Limb (tissue), 2 donors: ENCODE data around the gene TTC9.

Experiments used
- DNase-seq, 2 donors: peaks; one replicate each; pipeline ENCODE4 v3.0.0-alpha.2; 2016; ENCODE audit errors: extremely low spot score in 2 of 2

The TTC9 gene

DNA sequence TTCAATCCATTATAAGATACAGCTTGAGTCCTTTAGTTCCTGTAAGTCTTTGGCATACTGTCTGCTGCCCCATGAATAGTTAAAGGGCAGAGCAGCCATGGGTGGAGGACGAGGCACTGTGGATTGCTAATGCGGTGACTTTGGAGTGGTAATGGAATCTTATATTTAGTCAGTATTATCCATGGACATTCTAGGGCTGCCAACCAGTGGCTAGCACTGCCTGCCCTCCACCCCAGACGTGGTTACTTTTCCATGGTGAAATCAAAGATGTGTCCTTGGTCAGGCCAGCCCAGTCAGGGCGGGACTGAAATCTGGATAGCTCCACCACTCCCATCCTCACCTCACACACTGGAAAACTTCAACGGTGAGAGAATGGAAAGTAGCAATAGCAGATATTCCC lies 2.3 kb downstream of the TTC9 start:
- no peak for DNase-seq

DNA sequence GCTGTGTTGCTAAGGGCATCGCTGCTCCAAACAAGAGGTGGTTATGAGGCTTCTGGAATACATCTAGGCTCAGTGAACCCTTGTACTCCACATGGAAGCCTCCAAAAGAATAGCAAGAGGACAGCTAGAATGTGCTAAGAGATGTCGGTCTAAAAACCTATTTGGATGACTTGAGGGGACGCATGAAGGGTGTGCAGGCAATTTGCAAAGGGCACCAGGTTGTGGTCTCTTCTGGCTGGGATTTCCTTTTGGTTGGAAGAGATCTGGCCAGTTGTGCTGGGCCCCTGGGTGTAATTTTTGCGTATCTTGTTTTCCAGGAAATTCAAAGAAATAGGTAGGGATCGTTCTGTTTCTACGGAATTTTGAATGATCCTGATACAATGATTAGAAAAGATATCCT lies 4.2 kb downstream of the TTC9 start:
- no peak for DNase-seq

DNA sequence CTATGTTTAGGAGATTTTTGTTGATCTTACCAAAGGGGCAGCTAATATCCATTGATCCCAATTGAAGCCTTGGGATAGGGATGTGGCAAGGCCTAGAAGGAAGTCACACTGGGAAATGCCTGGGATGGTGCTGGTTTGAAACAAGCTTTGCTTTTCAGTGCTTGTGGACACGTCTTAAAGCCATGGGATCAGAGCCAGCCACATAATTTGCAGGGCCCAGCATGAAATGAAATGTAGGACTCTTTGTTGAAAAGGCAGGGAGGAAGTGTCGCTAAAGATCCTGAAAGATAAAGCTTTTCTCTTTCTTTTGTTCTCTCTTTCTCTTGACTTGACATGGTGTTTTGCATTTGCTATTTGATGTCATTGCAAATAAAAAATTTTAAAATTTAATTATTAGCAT lies 5.0 kb downstream of the TTC9 start:
- no peak for DNase-seq

DNA sequence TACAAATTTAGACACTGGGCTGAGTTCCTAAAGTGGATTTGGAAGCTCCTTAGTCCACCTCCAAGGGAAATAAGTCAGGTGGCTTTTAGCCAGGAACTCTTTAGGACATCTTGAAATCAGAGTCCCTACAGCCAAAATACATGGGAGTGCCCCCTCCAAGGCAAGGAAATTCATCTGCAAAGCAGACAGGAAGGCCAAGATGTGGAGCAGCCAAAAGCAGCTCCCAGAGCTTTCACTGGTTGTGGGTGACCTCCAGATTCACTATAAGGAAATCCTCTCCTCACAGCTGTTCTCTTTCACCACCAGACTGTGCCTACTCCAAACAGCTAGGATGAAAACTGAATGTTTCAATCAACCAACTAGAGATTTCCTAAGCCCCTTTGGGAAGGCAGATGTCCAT lies 6.6 kb downstream of the TTC9 start:
- DNase-seq = peak in 1 of 2 donors; percentile 4

GRCh38 chr14:70649803-70650202 lies 8.1 kb downstream of the TTC9 start:
- DNase-seq = no peak

GRCh38 chr14:70651522-70651921 lies 9.8 kb downstream of the TTC9 start:
- DNase-seq = no peak

DNA sequence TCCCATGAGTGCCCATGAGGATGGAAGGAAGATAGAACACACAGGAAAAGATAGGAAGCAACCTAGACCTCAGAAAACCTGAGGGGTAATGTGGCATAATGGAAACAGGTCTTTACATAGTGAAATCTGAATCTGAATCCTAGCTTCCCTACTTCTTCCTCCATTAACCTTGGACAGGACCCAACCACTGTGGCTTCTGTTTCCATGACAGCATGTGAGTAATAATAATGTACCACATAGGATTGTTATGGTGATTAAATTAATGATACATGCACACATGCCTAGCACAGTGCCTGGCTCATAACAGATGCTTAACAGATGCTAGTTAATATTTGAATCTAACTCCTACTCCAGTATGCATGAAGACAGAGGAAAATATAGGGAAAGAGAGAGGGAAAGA lies 11.2 kb downstream of the TTC9 start:
- DNase-seq = no peak

DNA sequence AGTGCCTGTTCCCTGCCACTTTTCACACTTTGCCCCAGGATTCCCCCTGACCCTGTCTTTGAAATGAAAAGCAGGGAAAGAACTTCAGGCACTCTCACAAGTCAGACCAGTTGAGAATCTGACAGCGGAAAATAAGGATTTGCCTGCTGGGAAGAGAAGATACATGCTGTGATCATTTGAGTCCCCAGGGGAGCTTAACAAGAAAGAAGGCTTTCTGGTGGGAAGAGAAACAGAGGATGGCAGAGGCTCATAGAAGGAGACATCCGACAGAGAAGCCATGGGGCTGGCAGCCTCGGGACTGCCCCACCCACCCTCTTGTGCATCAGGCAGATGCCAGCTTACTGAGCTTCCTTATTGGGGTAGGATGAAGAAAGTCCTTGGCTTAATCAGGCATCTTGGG lies 11.9 kb downstream of the TTC9 start:
- no peak for DNase-seq

- DNase-seq = no peak
Observed at GRCh38 chr14:70654632-70655031, 12.9 kb downstream of the TTC9 start.

DNA sequence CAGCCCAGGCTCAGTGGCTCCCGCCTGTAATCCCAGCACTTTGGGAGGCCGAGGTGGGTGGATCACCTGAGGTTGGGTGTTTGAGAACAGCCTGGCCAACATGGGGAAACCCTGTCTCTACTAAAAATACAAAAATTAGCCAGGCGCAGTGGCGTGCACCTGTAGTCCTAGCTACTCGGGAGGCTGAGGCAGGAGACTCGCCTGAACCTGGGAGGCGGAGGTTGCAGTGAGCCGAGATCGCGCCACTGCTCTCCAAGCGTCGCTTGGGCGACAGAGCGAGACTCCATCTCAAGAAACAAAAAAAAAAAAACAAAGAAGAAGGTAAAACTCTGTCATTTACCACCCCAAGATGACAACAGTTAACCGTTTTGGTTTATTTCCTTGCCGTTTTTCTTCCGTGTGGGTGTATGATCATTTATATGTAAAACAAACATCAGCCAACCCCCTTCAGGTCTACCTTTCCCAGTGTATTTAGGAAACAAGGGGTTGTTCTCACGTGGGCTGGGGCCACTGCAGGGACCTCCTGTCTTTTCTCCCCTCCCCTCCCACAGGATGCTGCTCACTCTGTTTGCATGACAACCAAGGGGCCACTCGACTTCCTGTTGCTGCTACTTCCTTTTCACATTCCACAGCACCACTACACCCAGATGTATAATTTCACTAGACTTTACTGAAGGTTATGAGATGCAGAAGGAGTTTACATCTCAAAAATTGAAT lies 13.6 kb downstream of the TTC9 start:
- peak in 1 of 2 donors; percentile 9 for DNase-seq

DNA sequence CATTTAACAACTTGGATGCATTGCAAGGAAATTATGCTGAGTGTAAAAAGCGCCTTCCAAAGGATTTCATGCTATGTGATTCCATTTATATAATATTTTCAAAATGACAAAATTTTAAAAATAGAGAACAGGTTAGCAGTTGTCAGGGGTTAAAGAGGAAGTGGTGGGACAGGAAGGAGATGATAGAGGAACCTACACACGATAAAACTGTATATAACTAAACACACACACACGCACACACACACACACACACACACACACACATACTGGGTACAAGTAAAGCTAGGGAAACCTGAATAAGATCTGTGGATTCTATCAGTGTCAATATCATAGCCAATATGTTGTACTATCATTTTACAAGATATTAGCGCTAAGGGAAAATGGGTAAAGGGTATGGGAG lies 17.2 kb downstream of the TTC9 start:
- no peak for DNase-seq

- DNase-seq = no peak
Observed at GRCh38 chr14:70660967-70661893, 19.5 kb downstream of the TTC9 start.

DNA sequence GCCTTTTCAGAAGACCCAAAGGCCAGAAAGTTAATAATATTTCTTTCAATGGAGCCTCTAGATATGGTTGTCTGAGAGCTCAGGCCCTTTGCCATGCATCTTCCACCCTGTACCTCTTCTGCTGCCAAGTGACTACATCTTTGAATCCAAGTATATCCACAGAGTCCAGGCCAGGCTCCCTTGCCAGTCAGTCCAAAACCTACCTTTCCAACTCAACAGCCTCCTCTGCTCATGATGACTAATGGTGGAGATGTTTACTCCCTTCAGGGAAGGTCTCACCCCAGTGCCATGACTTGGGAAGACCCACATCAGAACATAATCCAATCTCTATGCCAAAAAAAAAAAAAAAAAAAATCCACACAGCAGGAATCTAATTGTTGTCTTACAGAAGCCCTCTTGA lies 20.4 kb downstream of the TTC9 start:
- no peak for DNase-seq

GRCh38 chr14:70662816-70663215 lies 21.1 kb downstream of the TTC9 start:
- DNase-seq = no peak

GRCh38 chr14:70663707-70664179 lies 22.0 kb downstream of the TTC9 start:
- DNase-seq = no peak

GRCh38 chr14:70664698-70665447 lies 23.2 kb downstream of the TTC9 start:
- no peak for DNase-seq

DNA sequence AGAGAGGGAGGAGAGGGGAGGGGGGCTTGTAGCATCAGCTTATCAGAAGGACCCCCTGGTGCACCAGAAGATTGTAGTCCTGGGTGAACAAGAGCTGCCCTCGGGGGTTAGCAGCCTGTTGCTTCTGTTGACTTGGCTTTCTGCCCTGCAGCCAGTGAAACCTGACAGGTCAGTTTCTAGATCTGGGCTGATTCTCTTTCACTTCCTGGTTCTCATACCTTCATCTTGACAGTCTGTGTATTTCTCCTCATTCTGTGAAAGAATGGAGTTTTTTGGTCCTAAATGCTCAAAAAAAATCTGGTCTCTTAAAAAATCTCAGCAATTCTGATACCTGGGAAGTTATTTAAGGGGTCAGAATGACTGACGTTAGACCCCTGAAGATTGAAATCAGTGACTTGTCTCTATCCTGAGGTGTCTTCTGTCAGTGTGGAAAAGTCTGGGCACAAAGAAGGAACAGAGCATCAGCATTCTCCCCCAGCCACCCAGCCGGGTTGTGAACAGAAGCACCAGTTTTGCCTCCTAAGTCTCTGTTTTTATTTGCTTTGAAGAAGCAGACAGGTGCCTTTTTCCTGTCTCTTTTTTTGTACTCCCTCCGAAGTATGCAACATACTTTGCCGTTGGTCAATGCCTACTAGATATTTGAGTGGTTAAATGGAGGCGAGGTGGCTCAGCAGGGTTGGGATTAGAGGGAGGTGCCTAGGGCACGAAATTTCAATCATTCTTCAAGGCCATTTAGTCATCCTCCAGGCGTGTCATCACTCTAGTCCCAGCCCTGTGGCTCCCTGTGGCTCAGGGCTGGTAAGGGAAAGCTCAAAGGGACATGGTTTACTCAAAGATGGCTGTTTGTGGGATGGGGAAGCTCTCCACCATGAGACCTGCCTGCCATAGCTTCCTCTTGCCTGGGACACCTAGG lies 24.0 kb downstream of the TTC9 start:
- DNase-seq = no peak

DNA sequence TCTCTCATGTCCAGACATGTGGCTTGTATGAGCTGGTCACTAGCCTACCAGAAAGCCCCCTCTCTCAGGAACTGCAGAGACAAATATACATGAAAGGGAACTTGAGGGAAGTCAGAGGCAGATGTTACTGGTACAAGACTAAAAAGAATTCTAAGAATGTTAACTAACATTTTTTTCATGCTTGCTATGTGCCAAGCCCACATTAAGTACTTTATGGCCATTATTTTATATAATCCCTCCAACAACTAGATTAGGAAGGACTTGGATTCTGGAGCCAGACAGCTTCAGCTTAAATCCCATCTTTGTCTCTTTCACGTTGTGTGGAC lies 24.6 kb downstream of the TTC9 start:
- DNase-seq = no peak

- DNase-seq = no peak
Observed at GRCh38 chr14:70670992-70671651, 29.4 kb downstream of the TTC9 start.
